Measurements from ENCODE around the gene NAPB. TPM values are rescaled to one million over a fixed set of nuclear protein-coding genes. Genes with fewer than 3 reads are reported as not detected.

The NAPB gene
- total RNA-seq, 1 donor from 2014 or later = 15.1 TPM

GRCh38 chr20:23386304-23387117 is 34.8 kb downstream of the NAPB start:
- no peak overlapping the region for H3K27ac Mint-ChIP-seq

GRCh38 chr20:23381876-23382275 is 39.4 kb downstream of the NAPB start:
- no peak for DNase-seq (ENCODE audit: extremely low spot score, unreplicated experiment)
- no peaks in the 10 kb centered on the region for H3K27me3 Mint-ChIP-seq
- peaks cover 39% of the 10 kb centered on the region for H3K36me3 Mint-ChIP-seq
- peaks cover 5% of the 10 kb centered on the region for H3K9me3 Mint-ChIP-seq
- H3K4me1 Mint-ChIP-seq (ENCODE audit: unreplicated experiment) = no peaks in the 10 kb centered on the region
- TF ChIP-seq, protein P1, sequence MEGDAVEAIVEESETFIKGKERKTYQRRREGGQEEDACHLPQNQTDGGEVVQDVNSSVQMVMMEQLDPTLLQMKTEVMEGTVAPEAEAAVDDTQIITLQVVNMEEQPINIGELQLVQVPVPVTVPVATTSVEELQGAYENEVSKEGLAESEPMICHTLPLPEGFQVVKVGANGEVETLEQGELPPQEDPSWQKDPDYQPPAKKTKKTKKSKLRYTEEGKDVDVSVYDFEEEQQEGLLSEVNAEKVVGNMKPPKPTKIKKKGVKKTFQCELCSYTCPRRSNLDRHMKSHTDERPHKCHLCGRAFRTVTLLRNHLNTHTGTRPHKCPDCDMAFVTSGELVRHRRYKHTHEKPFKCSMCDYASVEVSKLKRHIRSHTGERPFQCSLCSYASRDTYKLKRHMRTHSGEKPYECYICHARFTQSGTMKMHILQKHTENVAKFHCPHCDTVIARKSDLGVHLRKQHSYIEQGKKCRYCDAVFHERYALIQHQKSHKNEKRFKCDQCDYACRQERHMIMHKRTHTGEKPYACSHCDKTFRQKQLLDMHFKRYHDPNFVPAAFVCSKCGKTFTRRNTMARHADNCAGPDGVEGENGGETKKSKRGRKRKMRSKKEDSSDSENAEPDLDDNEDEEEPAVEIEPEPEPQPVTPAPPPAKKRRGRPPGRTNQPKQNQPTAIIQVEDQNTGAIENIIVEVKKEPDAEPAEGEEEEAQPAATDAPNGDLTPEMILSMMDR (conservative IDR thresholded peaks at IDR 0.05) = no peak
- H3K27ac Mint-ChIP-seq = no peak overlapping the region
- no peak overlapping the region for H3K4me3 Mint-ChIP-seq

More at GRCh38 chr20:23386304-23387117, 34.8 kb downstream of the NAPB start:
- no peaks in the 10 kb centered on the region for H3K4me1 Mint-ChIP-seq (ENCODE audit: unreplicated experiment)
- no peaks in the 10 kb centered on the region for H3K27me3 Mint-ChIP-seq
- no peak for DNase-seq (ENCODE audit: extremely low spot score, unreplicated experiment)
- TF ChIP-seq, protein P1 (conservative IDR thresholded peaks at IDR 0.05) = no peak
- H3K4me3 Mint-ChIP-seq = no peak overlapping the region
- peaks cover 5% of the 10 kb centered on the region for H3K9me3 Mint-ChIP-seq
- peaks cover 49% of the 10 kb centered on the region for H3K36me3 Mint-ChIP-seq

DNA sequence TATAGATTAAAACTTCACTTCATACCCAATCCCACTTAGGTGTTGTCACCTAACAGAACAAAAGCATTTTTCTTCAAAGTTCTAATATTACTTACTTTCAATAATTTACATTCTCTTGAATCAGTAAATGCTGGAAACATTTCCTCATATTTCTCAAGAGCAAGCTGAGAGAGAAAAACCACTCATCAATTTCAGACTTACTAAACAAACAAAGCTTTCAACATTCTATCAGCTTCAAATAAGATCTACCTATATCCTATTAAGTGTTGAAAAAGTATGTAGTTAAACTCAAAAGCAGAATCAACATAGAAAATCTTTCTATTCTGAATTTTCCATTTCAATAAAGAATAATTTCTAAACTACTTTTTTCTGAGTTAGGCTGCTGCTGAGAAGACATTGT is 41.5 kb downstream of the NAPB start:
- Mint-ChIP-seq H3K4me1 (ENCODE audit: unreplicated experiment) (no peaks in the 10 kb centered on the region), H3K9me3 (peaks cover 5% of the 10 kb centered on the region), H3K27me3 (no peaks in the 10 kb centered on the region), H3K36me3 (peaks cover 46% of the 10 kb centered on the region), H3K4me3 (no peak overlapping the region), H3K27ac (no peak overlapping the region)
- TF ChIP-seq, protein P1 (conservative IDR thresholded peaks at IDR 0.05) = no peak
- no peak for DNase-seq (ENCODE audit: extremely low spot score, unreplicated experiment)

DNA sequence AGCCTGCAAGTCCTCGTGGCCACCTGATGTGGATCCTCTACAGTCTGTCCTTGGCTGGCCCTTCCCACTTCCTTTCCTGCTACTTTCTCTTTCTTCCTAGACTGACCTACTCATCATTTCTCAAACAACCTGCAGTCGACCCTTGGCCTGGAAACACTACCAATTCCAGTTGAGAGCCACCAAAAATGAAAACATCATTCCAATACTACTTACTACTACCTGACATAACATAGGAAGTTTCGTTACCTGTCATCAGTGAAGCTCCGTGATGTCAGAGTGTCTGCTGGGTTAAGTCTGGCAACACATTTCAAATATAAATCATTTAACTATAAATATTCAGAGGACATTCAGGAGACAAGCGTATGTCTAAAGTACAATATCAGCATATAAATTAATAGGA is 45.5 kb downstream of the NAPB start:
- H3K27me3 Mint-ChIP-seq = no peaks in the 10 kb centered on the region
- H3K27ac Mint-ChIP-seq = no peak overlapping the region
- H3K36me3 Mint-ChIP-seq = peaks cover 39% of the 10 kb centered on the region
- H3K4me3 Mint-ChIP-seq = no peak overlapping the region
- no peak for DNase-seq (ENCODE audit: extremely low spot score, unreplicated experiment)
- TF ChIP-seq, protein P1 (conservative IDR thresholded peaks at IDR 0.05) = no peak
- H3K4me1 Mint-ChIP-seq (ENCODE audit: unreplicated experiment) = no peaks in the 10 kb centered on the region
- no peaks in the 10 kb centered on the region for H3K9me3 Mint-ChIP-seq

- Mint-ChIP-seq H3K4me1 (ENCODE audit: unreplicated experiment) (no peaks in the 10 kb centered on the region), H3K9me3 (no peaks in the 10 kb centered on the region), H3K27ac (no peak overlapping the region), H3K36me3 (peaks cover 43% of the 10 kb centered on the region), H3K4me3 (no peak overlapping the region), H3K27me3 (no peaks in the 10 kb centered on the region)
- DNase-seq (ENCODE audit: extremely low spot score, unreplicated experiment) = no peak
- TF ChIP-seq, protein P1 (conservative IDR thresholded peaks at IDR 0.05) = no peak
Observed at GRCh38 chr20:23374441-23374840, 46.8 kb downstream of the NAPB start.

All from type B pancreatic cell (in vitro differentiated cells).